ENCODE data around the gene COPA. TPM values are rescaled to one million over a fixed set of nuclear protein-coding genes. Genes with fewer than 3 reads are reported as not detected.

Gene COPA
- total RNA-seq, 1 experiment from 2014 or later: 101 TPM

Other genes with a start within 250 kb of the COPA start
- gene IGSF8, start 244.6 kb downstream of the COPA start, total RNA-seq (2014; rRNA removed; shearing (Covaris generic)): 13.7 and 20.7 TPM in 2 replicates
- 0.10 TPM in 1 of 2 replicates, not detected in the other for gene ATP1A2, start 227.5 kb downstream of the COPA start, total RNA-seq (2014; rRNA removed; shearing (Covaris generic))
- gene ATP1A4, start 191.6 kb downstream of the COPA start, total RNA-seq (2014; rRNA removed; shearing (Covaris generic)): not detected in 2 replicates
- 0.41 TPM in 1 of 2 replicates, not detected in the other for gene CASQ1, start 152.7 kb downstream of the COPA start, total RNA-seq (2014; rRNA removed; shearing (Covaris generic))
- gene PEA15, start 137.9 kb downstream of the COPA start, total RNA-seq (2014; rRNA removed; shearing (Covaris generic)): 50.7 and 58.8 TPM in 2 replicates
- 22.1 and 22.6 TPM in 2 replicates for gene DCAF8, start 80.7 kb downstream of the COPA start, total RNA-seq (2014; rRNA removed; shearing (Covaris generic))
- 71.4 and 80.8 TPM in 2 replicates for gene PEX19, start 58.1 kb downstream of the COPA start, total RNA-seq (2014; rRNA removed; shearing (Covaris generic))
- gene NCSTN, start 133 bp upstream of the COPA start, total RNA-seq (2014; rRNA removed; shearing (Covaris generic)): 61.7 and 72.0 TPM in 2 replicates
- 0.04 TPM in 1 of 2 replicates, not detected in the other for gene NHLH1, start 23.8 kb upstream of the COPA start, total RNA-seq (2014; rRNA removed; shearing (Covaris generic))
- gene VANGL2, start 57.3 kb upstream of the COPA start, total RNA-seq (2014; rRNA removed; shearing (Covaris generic)): 1.2 and 1.8 TPM in 2 replicates
- gene SLAMF6, start 180.0 kb upstream of the COPA start, total RNA-seq (2014; rRNA removed; shearing (Covaris generic)): not detected in 2 replicates
- not detected in 2 replicates for gene CD84, start 236.2 kb upstream of the COPA start, total RNA-seq (2014; rRNA removed; shearing (Covaris generic))

Data from H4 (cell line).